ENCODE data around the gene HOXD11.

Gene HOXD11

DNA sequence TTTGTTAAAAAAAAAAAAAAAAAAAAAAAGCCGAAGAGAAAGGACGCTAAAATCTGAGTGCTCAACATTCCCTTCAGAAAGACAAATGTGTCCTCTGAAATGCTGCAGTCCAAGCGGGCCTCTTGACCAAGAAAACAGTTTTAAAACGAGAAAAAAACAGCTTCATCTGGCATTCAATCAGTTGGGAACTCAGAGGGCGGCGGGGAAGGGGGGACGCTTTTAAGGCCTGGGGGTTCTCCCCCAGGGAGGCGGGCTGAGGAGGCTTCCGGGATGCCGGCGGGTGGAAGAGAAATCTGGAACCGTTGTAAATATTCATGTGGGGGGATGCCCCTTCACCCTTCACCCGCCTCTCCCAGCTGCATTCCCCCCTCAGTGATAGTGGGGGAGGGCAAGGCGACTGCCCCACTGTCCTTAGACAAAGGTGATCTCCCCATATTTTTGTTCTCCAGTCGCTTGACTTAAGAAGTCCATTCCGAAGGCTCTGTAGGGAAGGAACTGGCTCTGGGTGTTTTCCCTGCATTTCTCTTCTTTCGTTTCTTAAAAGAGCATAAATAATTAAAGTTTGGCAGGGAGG is 3.3 kb upstream of the HOXD11 start:
- TF ChIP-seq, protein P1, sequence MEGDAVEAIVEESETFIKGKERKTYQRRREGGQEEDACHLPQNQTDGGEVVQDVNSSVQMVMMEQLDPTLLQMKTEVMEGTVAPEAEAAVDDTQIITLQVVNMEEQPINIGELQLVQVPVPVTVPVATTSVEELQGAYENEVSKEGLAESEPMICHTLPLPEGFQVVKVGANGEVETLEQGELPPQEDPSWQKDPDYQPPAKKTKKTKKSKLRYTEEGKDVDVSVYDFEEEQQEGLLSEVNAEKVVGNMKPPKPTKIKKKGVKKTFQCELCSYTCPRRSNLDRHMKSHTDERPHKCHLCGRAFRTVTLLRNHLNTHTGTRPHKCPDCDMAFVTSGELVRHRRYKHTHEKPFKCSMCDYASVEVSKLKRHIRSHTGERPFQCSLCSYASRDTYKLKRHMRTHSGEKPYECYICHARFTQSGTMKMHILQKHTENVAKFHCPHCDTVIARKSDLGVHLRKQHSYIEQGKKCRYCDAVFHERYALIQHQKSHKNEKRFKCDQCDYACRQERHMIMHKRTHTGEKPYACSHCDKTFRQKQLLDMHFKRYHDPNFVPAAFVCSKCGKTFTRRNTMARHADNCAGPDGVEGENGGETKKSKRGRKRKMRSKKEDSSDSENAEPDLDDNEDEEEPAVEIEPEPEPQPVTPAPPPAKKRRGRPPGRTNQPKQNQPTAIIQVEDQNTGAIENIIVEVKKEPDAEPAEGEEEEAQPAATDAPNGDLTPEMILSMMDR (IDR thresholded peaks at IDR 0.05; ENCODE audit: low read depth, low read length, missing control alignments): no peak
- DNase-seq (ENCODE audit: low read depth): no peak
- no peak overlapping the region for H3K4me3 ChIP-seq (ENCODE audit: low read depth, low read length)

DNA sequence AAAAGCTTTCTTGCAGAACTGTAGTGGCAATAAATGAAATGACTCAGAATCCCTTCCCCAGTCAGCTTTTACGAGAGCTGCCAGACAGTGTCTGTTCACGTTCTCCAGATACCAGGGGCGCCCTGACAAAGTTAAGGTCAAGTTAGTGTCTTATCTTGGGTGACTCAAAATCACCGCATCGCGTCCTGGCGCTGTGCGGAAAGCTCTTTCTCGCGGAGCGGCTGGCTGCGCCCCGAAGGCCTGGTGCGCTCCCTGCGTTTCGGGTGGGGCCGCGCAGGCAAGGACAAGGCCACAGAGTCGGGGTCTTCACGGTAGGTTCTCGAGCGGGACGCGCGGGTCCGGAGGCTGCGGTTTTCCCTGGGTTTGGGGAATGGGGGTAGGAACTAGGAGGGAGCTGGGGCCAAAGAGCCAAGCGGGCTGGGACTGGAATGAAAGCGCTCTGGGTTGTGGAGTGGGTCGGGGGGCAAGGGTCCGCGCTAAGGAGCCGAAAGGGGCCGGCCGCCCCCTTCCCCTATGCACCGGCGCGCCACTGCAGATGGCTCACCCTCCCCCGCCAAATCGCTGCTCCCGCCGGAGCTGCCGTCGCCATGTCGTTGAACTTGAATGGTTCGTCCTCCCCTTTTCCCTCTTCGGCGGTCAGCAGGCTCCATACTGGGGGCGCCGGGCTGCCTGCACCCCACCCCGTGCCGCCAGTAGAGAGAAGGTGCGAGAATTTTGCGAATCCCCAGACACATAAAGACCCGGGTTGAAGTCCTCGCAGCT is 2.6 kb upstream of the HOXD11 start:
- TF ChIP-seq, protein P1 (IDR thresholded peaks at IDR 0.05; ENCODE audit: low read depth, low read length, missing control alignments): no peak
- no peak overlapping the region for H3K4me3 ChIP-seq (ENCODE audit: low read depth, low read length)

DNA sequence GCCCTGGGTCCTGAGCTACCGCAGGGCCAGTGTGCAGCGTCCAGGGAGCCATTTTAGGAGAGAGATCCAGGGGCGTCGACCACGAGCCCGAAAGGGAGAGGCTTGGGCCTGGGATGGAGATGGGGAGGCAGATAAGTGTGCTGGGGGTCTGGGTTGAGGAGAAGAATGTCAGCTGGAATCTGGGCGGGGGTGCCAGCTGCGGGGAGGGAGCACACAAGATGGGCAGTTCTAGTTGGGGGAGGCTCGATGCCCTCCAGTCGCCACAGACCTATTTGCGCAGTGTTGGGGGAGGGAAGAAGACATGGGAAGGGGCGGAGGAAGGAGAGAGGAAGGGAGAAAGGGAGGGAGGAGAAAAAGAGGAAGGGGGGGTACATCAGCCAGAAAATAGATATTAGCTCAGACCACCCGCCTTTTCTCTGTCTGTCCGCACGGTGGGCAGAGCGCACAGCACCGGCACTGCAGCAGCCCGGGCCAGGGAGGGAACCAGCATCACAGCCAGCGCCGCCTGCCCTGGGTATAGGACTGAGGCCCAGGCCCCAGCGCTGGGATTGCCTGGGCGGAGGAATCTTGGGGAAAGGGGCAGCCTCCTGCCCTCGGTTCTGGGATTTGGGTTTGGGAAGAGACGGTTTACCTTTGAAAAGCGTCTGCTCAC is 1.9 kb upstream of the HOXD11 start:
- TF ChIP-seq, protein P1 (IDR thresholded peaks at IDR 0.05; ENCODE audit: low read depth, low read length, missing control alignments): no peak
- no peak for DNase-seq (ENCODE audit: low read depth)
- no peak overlapping the region for H3K4me3 ChIP-seq (ENCODE audit: low read depth, low read length)

More for the DNA sequence above, 2.6 kb upstream of the HOXD11 start:
- DNase-seq (ENCODE audit: low read depth): no peak

DNA sequence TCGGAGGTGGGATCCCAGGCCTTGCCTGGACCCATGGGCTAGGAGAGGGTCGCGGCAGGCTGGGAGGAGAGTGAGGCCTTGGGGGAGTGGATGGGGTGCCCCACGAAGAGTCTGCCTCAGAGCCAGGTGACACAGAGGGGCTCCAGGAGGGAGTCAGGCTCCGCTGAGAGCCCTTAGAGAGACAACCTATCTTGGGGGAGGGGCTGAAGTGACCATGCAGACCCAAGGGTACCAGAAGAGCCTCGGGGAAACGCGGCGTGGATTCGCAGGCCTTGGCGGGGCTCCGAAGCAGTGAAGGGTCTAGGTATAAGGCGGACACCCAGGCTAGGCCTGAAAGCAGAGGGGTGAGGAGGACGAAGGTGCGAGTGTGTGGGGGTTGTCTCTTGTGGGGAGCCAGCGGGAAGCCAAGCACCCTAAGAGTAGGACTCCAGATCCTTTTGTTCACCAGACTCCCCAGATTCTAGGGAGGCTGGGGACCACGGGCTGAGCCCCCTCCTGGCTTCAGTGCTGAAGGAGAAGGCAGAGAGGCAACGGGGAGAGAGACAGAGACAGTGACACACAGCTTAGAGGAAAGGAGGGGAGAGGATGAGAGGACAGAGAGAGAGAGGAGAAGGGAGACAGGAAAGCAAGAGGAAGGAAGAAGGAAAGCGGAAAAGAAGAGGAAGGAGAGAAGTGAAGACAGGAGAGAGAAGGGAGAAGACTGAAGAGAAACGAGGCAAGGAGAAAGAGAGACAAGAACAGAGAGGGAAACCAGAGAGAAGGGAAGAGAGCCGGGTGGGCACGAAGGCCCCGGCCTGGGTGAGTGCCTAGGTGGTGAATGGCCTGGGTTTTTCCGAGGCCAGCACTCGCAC is 1.1 kb upstream of the HOXD11 start:
- TF ChIP-seq, protein P1 (IDR thresholded peaks at IDR 0.05; ENCODE audit: low read depth, low read length, missing control alignments): no peak
- DNase-seq (ENCODE audit: low read depth): no peak
- H3K4me3 ChIP-seq (ENCODE audit: low read depth, low read length): no peak overlapping the region

DNA sequence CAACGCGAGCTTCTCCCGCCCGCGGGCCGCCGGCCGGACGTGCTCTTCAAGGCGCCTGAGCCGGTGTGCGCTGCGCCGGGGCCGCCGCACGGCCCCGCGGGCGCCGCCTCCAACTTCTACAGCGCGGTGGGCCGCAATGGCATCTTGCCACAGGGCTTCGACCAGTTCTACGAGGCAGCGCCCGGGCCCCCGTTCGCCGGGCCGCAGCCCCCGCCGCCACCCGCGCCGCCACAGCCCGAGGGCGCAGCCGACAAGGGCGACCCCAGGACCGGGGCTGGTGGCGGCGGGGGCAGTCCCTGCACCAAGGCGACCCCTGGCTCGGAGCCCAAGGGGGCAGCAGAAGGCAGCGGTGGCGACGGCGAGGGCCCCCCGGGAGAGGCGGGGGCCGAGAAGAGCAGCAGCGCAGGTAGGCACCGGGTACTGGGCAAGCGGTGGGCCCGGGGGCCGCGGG is 676 bp downstream of the HOXD11 start:
- no peak for DNase-seq (ENCODE audit: low read depth)
- TF ChIP-seq, protein P1 (IDR thresholded peaks at IDR 0.05; ENCODE audit: low read depth, low read length, missing control alignments): no peak
- H3K4me3 ChIP-seq (ENCODE audit: low read depth, low read length): no peak overlapping the region

DNA sequence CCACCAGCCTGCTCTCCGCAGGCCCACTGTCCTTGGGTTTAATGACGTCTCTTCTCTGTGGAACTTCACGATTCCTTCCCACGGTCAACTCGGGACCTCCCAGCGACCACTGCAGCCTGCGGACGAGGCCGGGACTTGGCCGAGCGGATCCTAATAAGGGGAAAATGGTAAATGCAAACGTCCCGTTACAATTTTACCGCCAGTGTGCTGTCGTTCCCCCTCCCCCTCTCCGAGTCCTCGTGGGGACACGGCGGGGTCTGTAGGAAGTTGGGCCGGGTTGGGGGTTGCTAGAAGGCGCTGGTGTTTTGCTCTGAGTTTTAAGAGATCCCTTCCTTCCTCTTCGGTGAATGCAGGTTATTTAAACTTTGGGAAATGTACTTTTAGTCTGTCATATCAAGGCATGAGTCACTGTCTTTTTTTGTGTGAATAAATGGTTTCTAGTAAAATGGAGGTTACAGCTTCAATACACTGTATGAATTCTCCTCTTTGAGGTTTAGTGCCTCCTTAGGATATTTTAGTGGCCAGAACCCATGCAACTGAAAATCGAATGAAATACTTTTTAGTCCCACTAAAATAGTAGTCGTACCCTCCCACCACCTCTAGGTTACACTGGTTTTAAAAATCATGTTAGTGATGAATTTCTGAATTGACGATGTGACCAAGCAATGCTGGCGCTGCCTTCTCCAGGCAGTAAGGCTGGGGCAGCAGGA is 2.3 kb downstream of the HOXD11 start:
- H3K4me3 ChIP-seq (ENCODE audit: low read depth, low read length): no peak overlapping the region
- TF ChIP-seq, protein P1 (IDR thresholded peaks at IDR 0.05; ENCODE audit: low read depth, low read length, missing control alignments): no peak
- DNase-seq (ENCODE audit: low read depth): no peak

Measured in GM12864 (cell line).